HG03457 (cell line): ENCODE measurements around the gene DLG4.

Experiments used
- ATAC-seq: cut with Tn5 transposase; IDR thresholded peaks from one replicate; pipeline ENCODE4 v1.9.1; 2021; ENCODE audit warnings: moderate number of reproducible peaks; ENCODE audit not compliant: unreplicated experiment

DLG4 gene

DNA sequence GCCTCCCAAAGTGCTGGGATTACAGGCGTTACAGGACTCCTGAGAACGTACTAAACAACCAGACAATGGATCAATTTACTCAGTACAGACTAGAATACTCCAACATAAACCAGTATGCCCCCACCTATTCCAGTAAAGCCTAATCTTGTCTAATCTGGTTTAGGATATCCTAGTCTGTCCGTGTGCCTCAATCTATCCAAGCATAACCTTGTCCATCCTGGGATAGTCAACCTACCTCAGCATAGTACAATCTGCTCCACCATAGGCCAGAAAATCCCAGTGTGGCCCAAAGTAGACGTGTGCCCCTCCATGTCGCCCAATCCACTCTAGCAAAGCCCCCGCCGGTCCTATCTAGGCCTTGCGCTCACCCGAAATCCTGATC lies 14.1 kb upstream of the DLG4 start:
- ATAC-seq = no peak

GRCh38 chr17:7232114-7232513 lies 12.5 kb upstream of the DLG4 start:
- ATAC-seq = no peak

- no peak for ATAC-seq
Observed at GRCh38 chr17:7229504-7229903, 9.9 kb upstream of the DLG4 start.

- no peak for ATAC-seq
Observed at GRCh38 chr17:7228920-7229319, 9.3 kb upstream of the DLG4 start.

GRCh38 chr17:7226721-7227710 lies 7.4 kb upstream of the DLG4 start:
- no peak for ATAC-seq

DNA sequence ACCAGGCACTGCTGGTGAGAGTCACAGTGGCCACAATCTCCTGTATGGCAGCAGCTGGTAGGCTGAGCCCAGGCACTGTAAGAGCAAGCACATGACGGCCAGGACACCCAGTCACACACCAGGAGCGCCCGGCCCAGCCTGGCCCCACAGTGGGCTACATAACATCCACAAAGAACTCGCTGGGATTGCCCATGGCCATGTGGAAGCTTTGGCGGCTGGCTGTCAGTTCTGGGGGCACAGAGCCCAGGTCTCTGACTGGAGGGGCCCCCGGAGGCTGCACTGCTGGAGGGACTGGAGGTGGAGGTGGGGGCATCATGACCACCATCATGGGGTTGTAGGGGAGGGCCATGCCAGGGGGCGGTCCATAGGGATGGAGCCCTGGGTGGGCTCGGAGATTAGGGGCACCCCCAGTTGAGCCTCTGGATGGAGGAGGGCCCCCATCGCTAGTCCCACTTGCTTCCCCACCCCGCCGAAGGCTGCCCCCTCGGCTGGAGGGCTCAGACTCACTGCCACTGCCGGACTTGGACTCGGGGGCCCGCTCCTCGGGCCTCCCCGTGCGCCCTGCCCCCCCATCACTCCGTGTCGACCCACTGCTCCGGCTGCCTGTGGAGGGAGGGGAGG lies 6.2 kb upstream of the DLG4 start:
- ATAC-seq = no peak

GRCh38 chr17:7224661-7225111 lies 5.0 kb upstream of the DLG4 start:
- no peak for ATAC-seq

DNA sequence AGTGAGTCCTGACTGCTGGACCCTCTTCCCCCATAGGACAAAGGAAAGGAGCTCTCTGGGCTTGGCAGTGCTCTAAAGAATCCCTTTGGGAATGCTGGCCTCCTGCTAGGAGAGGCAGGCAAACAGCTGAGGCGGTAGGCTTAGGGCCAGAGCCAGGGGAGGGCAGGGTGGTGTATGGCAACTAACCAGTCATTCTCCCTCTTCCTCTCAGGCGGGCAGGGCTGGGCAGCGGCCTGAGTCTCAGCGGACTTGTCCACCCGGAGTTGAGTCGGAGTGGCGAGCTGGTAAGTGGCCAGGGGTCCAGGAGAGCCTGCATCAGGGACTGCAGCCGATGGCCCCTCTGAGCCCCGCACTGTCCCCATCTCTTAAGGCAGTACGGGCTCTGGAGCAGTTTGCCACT lies 4.5 kb upstream of the DLG4 start:
- no peak for ATAC-seq

DNA sequence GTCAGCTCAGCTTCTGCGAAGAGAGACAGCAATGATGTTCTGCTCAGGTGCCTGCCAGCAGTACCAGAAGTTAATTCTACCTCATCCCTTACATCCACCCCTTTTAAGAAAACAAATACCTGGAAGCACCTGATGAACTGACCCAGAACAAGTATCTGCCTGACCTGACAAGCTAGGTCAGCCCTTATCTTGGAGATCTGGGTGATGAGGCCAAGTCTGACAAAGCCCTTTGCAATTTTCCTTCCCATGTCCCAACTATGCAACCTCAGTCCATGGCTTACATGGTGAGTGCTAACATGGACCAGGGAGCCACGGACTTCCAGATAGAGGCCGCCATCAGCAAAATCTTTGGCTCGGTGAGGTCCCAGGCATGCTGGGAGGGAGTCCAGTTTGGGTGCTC lies 3.7 kb upstream of the DLG4 start:
- no peak for ATAC-seq

DNA sequence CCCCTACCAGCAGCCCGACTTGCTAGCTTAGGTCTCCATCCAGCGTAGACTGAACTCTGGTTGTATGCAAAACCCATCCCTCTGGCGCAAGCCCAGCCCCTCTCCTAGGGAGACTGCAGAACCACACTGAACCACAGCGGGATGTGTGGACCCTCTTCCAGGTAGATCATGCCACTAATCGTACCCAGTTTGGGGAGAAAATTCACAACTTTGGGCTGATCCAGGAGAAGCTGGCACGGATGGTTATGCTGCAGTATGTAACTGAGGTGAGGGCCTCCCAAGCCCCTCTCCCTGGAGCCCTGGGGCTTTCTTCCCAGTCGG lies 3.3 kb upstream of the DLG4 start:
- ATAC-seq = no peak

DNA sequence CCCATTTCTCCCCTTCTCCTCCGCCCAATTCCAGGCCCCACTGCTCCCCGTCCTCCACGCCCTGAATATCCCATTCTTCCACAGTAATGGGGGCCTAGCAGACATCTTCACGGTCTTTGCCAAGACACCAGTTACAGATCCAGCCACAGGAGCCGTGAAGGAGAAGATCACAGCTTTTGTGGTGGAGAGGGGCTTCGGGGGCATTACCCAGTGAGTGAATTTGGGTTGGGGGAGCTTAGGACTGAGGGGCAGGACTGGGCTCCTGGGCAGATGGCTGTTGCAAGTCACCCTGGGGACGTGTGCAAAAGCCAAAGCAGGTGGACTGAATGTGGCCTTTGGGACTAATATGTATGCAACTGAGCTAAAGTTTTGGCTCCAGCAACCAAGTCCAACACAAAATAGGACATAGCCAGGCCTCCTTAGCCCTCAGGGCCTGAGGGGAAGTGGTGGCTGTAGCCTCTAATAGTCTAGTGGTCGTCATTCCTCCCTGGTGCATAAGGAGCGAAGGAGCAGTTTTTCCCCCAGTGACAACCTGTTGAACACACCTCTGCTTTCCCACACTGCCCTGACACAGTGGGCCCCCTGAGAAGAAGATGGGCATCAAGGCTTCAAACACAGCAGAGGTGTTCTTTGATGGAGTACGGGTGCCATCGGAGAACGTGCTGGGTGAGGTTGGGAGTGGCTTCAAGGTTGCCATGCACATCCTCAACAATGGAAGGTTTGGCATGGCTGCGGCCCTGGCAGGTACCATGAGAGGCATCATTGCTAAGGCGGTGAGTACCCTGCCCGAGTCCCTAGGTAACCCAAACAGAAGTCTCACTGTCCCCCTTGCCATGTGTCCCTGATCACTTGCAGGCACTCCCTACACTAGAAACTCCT lies 2.7 kb upstream of the DLG4 start:
- no peak for ATAC-seq

GRCh38 chr17:7221278-7222092 lies 1.8 kb upstream of the DLG4 start:
- no peak for ATAC-seq

GRCh38 chr17:7220593-7221277 lies 1.1 kb upstream of the DLG4 start:
- no peak for ATAC-seq

DNA sequence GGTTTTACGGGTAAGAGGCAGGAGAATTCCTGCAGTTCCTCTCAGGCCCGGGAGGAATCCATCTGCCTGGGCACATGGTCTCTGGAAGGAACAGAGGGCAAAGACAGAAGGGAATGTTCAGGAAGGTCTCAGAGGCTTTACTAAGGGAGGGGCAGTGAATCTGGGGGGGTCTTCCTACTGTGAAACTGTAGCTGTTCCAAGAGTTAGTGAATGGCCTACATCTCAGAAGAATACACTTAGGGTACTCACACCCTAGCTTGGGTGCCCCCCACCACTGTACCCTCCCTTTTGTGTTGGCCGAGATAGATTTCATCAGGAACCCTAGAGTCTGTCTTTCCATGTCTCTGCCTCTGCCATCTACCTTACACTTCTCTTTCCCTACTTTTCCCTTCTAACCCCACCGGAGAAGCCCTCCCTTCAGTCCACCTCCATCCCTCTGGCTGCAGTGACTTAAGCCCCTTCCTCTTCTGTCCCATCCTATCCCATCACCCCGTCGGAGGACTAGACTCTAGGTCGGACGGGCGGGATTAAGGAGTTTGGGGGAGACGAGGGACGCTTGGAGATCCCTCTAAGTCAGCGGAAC lies 316 bp downstream of the DLG4 start:
- no peak for ATAC-seq

DNA sequence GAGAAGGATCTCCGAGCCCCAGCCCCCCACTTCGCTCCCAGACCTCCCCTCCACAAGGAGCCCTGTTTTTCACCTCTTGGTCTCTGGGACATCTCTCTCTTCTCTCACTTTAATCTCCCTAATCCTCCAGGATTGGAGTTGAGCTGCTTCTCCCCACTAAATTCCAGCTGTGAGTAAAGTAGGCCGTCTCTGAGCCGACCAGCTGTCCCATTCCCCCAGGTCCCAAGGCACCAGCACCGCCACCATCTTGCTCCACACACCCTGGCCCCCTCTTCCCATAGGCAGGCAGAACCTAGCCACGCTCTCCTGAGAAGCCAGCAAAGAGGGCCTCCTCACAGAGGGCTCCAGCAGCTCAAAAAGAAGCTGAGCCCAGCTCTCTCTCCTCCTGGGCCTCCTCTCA lies 878 bp downstream of the DLG4 start:
- no peak for ATAC-seq

DNA sequence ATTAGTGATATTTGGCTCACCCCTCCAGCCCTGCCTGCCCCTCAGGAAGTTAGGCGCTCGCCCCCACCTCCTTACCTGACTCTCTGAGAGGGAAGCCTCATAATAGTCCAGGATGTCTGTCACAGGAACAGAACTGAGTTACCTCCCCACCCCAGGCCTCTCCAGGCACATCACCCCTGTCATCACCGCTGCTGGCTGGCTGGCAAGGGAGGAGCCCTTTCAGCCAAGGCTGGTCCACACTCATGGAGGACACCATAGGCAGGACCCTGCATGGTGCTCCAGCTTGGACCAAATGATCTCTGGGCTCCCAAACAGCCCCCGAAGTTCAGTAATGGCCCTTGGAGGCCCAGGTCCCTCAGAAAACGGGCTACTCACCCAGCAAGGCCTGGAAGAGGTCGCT lies 1.5 kb downstream of the DLG4 start:
- no peak for ATAC-seq

- no peak for ATAC-seq
Observed at GRCh38 chr17:7217113-7217987, 2.3 kb downstream of the DLG4 start.

DNA sequence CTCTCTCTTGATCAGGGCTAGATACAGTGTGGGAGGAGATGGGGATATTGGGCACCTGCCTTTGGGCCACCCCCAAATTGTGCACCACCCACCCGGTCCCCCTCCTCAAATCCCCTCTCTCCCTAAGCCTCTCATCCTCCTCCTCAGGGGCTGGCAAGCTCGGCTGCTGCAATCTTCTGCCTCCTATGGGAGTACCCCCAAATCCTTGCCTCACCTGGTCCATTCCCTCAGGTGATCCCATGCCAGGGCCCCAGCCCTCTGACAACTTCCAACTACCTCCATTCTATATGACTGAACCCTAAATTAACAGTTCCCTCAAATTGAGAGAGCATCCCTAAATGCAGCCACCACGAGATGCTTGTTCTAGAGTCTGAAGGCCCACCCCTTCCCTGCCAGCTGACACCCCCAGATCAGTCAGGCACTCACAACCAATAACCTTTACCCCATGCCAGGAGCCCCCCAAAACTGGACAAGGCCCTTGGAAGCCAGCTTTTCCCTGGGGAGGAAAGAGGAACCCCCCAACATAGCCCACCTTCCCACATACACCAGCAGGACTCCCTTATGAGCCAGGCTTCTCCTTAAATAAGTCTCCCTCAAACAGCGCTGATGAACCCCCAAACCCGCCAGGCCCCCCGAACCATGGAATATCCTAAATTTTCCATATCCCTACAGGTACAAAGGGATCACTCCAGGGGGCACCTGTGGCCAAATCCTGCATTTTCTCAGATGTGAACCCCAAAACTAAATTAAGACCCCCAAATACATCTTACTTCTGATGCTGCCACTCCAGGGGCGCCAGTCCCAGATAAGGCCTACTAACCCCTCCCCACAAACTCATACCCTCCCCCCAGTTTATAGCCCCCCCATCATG lies 3.2 kb downstream of the DLG4 start:
- no peak for ATAC-seq
